Stomach (tissue), 4 donors: ENCODE data around the gene ACADL.

ENCODE experiments used
- CTCF ChIP-seq, 7 experiments: fragments of 450-650 bp in 4 of 7; fragments of 200-600 bp in 3 of 7; sonication (generic) in 3 of 7; IDR thresholded peaks; one replicate each; pipeline ENCODE4 v1.5.1; 2016 to 2019; ENCODE audit warnings: antibody characterized with exemption in 7 of 7, control low read depth in 2 of 7, mild to moderate bottlenecking in 1 of 7
- POLR2A ChIP-seq, 4 donors: fragments of 450-650 bp; IDR thresholded peaks; one replicate each; pipeline ENCODE4 v1.6.1; 2016; ENCODE audit warnings: antibody characterized with exemption in 4 of 4, control low read depth in 2 of 4, mild to moderate bottlenecking in 1 of 4, moderate library complexity in 1 of 4

DNA sequence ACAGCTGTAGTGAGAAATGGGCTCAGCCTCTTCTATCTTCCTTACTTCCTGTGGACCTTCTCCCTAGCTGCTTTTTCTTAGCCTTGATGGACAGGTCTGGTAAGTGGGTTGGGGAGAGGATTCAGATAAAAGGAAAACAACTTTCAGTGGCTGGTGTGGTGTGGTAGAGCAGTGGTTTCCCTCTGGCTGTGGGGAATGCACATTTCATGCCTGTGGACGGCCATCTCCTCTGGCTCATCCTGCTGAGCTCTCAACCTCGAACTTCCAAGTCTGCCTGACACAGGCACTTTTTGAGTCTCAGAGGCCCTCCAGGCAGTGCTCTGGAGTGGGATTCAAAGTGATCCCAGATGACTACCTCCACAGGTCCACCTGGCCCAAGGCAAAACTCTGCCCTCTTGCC is 38.6 kb upstream of the ACADL start:
- no peak for TF ChIP-seq CTCF (IDR thresholded peaks at IDR 0.05)
- no peak for TF ChIP-seq POLR2A (IDR thresholded peaks at IDR 0.05)
